ENCODE data around the gene LRMDA.

DNA sequence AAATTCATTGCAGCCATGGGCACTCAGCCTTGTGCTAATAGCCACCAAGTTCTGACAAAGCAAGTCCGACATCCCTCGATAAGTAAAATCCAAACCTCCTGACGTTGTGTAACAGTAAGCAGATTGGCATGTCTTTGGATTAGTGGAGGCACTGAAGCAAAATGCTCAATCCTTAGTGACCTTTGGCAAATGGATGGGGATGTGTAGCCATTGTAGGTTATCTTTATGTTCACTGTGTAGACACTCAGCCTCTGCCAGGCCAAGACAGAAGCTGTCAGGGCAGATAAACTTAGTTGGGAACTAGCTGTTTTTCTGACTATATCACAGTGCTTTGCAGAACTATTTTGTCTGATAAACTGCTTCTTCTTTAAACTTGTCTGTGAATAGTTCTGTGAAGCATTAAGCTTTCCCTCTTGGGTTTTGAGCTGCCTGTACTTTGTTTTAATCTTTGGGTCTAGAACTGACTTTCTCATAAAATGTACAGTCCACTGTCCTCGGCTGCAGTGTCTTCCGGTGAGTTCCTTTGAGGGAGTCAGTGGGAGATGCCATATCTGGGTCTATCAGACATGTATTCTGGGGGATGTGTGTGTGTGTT lies 220.8 kb downstream of the LRMDA start:
- TF ChIP-seq, protein P1, sequence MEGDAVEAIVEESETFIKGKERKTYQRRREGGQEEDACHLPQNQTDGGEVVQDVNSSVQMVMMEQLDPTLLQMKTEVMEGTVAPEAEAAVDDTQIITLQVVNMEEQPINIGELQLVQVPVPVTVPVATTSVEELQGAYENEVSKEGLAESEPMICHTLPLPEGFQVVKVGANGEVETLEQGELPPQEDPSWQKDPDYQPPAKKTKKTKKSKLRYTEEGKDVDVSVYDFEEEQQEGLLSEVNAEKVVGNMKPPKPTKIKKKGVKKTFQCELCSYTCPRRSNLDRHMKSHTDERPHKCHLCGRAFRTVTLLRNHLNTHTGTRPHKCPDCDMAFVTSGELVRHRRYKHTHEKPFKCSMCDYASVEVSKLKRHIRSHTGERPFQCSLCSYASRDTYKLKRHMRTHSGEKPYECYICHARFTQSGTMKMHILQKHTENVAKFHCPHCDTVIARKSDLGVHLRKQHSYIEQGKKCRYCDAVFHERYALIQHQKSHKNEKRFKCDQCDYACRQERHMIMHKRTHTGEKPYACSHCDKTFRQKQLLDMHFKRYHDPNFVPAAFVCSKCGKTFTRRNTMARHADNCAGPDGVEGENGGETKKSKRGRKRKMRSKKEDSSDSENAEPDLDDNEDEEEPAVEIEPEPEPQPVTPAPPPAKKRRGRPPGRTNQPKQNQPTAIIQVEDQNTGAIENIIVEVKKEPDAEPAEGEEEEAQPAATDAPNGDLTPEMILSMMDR (conservative IDR thresholded peaks at IDR 0.05; ENCODE audit: low read depth, low read length): no peak
- no peak for TF ChIP-seq EZH2 (IDR thresholded peaks at IDR 0.05; ENCODE audit: borderline replicate concordance, low read depth, low read length, poor library complexity, severe bottlenecking)
